ENCODE data around the gene GNAQ. TPM values are rescaled to one million over a fixed set of nuclear protein-coding genes. Genes with fewer than 3 reads are reported as not detected.
A peak's percentile ranks its signal among the peaks of the same experiment; 100 is the strongest.

The GNAQ gene
- total and polyA plus RNA-seq, 2 donors (not counting 1 experiment from before 2014, with no cell fraction given), result 30.4 to 74.3 TPM

- no peak for DNase-seq (ENCODE audit: low read depth in 2 of 2)
- H3K27ac ChIP-seq (ENCODE audit: insufficient read depth, low read length), result no peak overlapping the region
- no peak overlapping the region for H3K9ac ChIP-seq (ENCODE audit: insufficient read depth, low read length)
- no peak for TF ChIP-seq CTCF (conservative IDR thresholded peaks at IDR 0.05 in 1 of 2, IDR thresholded peaks at IDR 0.05 in 1 of 2; ENCODE audit: low read depth in 1 of 2, low read length in 2 of 2)
- H3K36me3 ChIP-seq (ENCODE audit: control insufficient read depth, insufficient read depth, low read length), result no peaks in the 10 kb centered on the region
- H3K27me3 ChIP-seq (ENCODE audit: control insufficient read depth, insufficient read depth, low read length), result no peaks in the 10 kb centered on the region
- H3K4me2 ChIP-seq (ENCODE audit: extremely low read depth, insufficient read depth, low read length), result no peak overlapping the region
- H2AFZ ChIP-seq (ENCODE audit: low read length), result no peak overlapping the region
- H3K79me2 ChIP-seq (ENCODE audit: control insufficient read depth, insufficient read depth, low read length), result no peaks in the 10 kb centered on the region
- H4K20me1 ChIP-seq (ENCODE audit: control insufficient read depth, extremely low read depth, insufficient read depth, low read length), result no peaks in the 10 kb centered on the region
- H3K4me1 ChIP-seq (ENCODE audit: control insufficient read depth, extremely low read depth, insufficient read depth, low read length), result no peaks in the 10 kb centered on the region
- H3K4me3 ChIP-seq (replicated peaks in 1 of 4; ENCODE audit: control extremely low read depth in 1 of 4, insufficient read depth in 1 of 4, low read depth in 3 of 4, low read length in 4 of 4), result no peak overlapping the region
- H3K9me3 ChIP-seq (ENCODE audit: control insufficient read depth, insufficient read depth, low read depth, low read length), result no peaks in the 10 kb centered on the region
These were observed 97.6 kb downstream of the GNAQ start for GRCh38 chr9:77933976-77934375.

GRCh38 chr9:77933019-77933418 is 98.6 kb downstream of the GNAQ start:
- H2AFZ ChIP-seq (ENCODE audit: low read length), result no peak overlapping the region

GRCh38 chr9:77929942-77930341 is 101.7 kb downstream of the GNAQ start:
- peaks cover 2% of the 10 kb centered on the region for H3K79me2 ChIP-seq (ENCODE audit: control insufficient read depth, insufficient read depth, low read length)
- no peak for TF ChIP-seq CTCF (conservative IDR thresholded peaks at IDR 0.05 in 1 of 2, IDR thresholded peaks at IDR 0.05 in 1 of 2; ENCODE audit: low read depth in 1 of 2, low read length in 2 of 2)
- TF ChIP-seq EZH2 (IDR thresholded peaks at IDR 0.05; ENCODE audit: low read length, missing control alignments), result no peak
- no peaks in the 10 kb centered on the region for H3K9me3 ChIP-seq (ENCODE audit: control insufficient read depth, insufficient read depth, low read depth, low read length)
- H3K4me1 ChIP-seq (ENCODE audit: control insufficient read depth, extremely low read depth, insufficient read depth, low read length), result peaks cover 4% of the 10 kb centered on the region
- no peaks in the 10 kb centered on the region for H4K20me1 ChIP-seq (ENCODE audit: control insufficient read depth, extremely low read depth, insufficient read depth, low read length)
- no peak for DNase-seq (ENCODE audit: low read depth in 2 of 2)
- no peak overlapping the region for H2AFZ ChIP-seq (ENCODE audit: low read length)
- no peak overlapping the region for H3K4me2 ChIP-seq (ENCODE audit: extremely low read depth, insufficient read depth, low read length)
- no peaks in the 10 kb centered on the region for H3K36me3 ChIP-seq (ENCODE audit: control insufficient read depth, insufficient read depth, low read length)
- no peak overlapping the region for H3K27ac ChIP-seq (ENCODE audit: insufficient read depth, low read length)
- H3K4me3 ChIP-seq (replicated peaks in 1 of 4; ENCODE audit: control extremely low read depth in 1 of 4, insufficient read depth in 1 of 4, low read depth in 3 of 4, low read length in 4 of 4), result no peak overlapping the region
- no peak overlapping the region for H3K9ac ChIP-seq (ENCODE audit: insufficient read depth, low read length)
- no peaks in the 10 kb centered on the region for H3K27me3 ChIP-seq (ENCODE audit: control insufficient read depth, insufficient read depth, low read length)

More at GRCh38 chr9:77933019-77933418, 98.6 kb downstream of the GNAQ start:
- peak in 1 of 2 donors; percentile 33 for DNase-seq (ENCODE audit: low read depth in 2 of 2)
- H3K79me2 ChIP-seq (ENCODE audit: control insufficient read depth, insufficient read depth, low read length), result no peaks in the 10 kb centered on the region
- H3K27me3 ChIP-seq (ENCODE audit: control insufficient read depth, insufficient read depth, low read length), result no peaks in the 10 kb centered on the region
- no peak overlapping the region for H3K27ac ChIP-seq (ENCODE audit: insufficient read depth, low read length)
- H3K36me3 ChIP-seq (ENCODE audit: control insufficient read depth, insufficient read depth, low read length), result no peaks in the 10 kb centered on the region
- no peaks in the 10 kb centered on the region for H3K9me3 ChIP-seq (ENCODE audit: control insufficient read depth, insufficient read depth, low read depth, low read length)
- H3K4me3 ChIP-seq (replicated peaks in 1 of 4; ENCODE audit: control extremely low read depth in 1 of 4, insufficient read depth in 1 of 4, low read depth in 3 of 4, low read length in 4 of 4), result no peak overlapping the region
- no peaks in the 10 kb centered on the region for H3K4me1 ChIP-seq (ENCODE audit: control insufficient read depth, extremely low read depth, insufficient read depth, low read length)
- H3K4me2 ChIP-seq (ENCODE audit: extremely low read depth, insufficient read depth, low read length), result no peak overlapping the region
- TF ChIP-seq EZH2 (IDR thresholded peaks at IDR 0.05; ENCODE audit: low read length, missing control alignments) (no peak), CTCF (conservative IDR thresholded peaks at IDR 0.05 in 1 of 2, IDR thresholded peaks at IDR 0.05 in 1 of 2; ENCODE audit: low read depth in 1 of 2, low read length in 2 of 2) (no peak)
- H4K20me1 ChIP-seq (ENCODE audit: control insufficient read depth, extremely low read depth, insufficient read depth, low read length), result no peaks in the 10 kb centered on the region
- no peak overlapping the region for H3K9ac ChIP-seq (ENCODE audit: insufficient read depth, low read length)

All from fibroblast of lung (primary cell).